K562 (cell line): ENCODE results near the gene FADS6. TPM values are rescaled to one million over a fixed set of nuclear protein-coding genes. Genes with fewer than 3 reads are reported as not detected.

Experiments
- ATAC-seq: fragments of 200-7000 bp; cut with Tn5 transposase; 3 replicates; pipeline ENCODE4 v1.9.1; 2020; ENCODE audit warnings: moderate library complexity
- BruUV-seq: library from RNA; stranded (reverse); fragments of 400-500 nt; replicated peaks from 2 replicates; lab custom pipeline; 2021; lab: Mats Ljungman, UMichigan
- CTCF ChIA-PET: fragments of 300-600 bp; formaldehyde crosslinking; extraction: SDS; loops from one replicate; lab custom pipeline; 2021; ENCODE audit warnings: low intra/inter-chr PET ratio; lab: Yijun Ruan, JAX
- POLR2A ChIA-PET: fragments of 300-600, 350-650 bp; sonication (Branson Sonifier 250); formaldehyde crosslinking; extraction: SDS; loops from one replicate; lab custom pipeline; 2021; ENCODE audit warnings: antibody characterized with exemption, inconsistent platforms; lab: Yijun Ruan, JAX
- DNase-seq, 4 experiments: peaks; one replicate each; pipeline versions ENCODE4 v3.0.0 to v3.0.0-alpha.2; 2011 to 2018; ENCODE audit warnings: low spot score in 3 of 4, mixed read lengths in 3 of 4; ENCODE audit errors: extremely low read depth in 1 of 4
- FAIRE-seq: peaks from 2 replicates; lab custom pipeline; 2011; peaks lifted over from hg19 to GRCh38; lab: Jason Lieb, UNC
- H2AFZ ChIP-seq: 2 replicates; pipeline ENCODE4 v1.6.0; 2011; ENCODE audit warnings: low read depth, low read length, control low read depth, inconsistent platforms
- H3K27ac ChIP-seq: fragments of 200-600 bp; 3 replicates; pipeline ENCODE4 v1.8.0; 2011; ENCODE audit warnings: low read depth, mild to moderate bottlenecking, control low read depth, inconsistent platforms, low read length, moderate library complexity, mixed read lengths; ENCODE audit errors: extremely low read depth
- H3K27me3 ChIP-seq, 2 experiments: fragments of 300-600 bp in 1 of 2; 2 replicates in 1 of 2; 3 replicates in 1 of 2; pipeline versions ENCODE4 v1.6.0 to v1.8.0; 2011; ENCODE audit warnings: inconsistent platforms in 2 of 2, low read length in 2 of 2, mild to moderate bottlenecking in 1 of 2, mixed read lengths in 1 of 2, moderate library complexity in 1 of 2; ENCODE audit not compliant: control insufficient read depth in 2 of 2, insufficient read depth in 2 of 2
- H3K36me3 ChIP-seq: fragments of 300-600 bp; 3 replicates; pipeline ENCODE4 v1.8.0; 2011; ENCODE audit warnings: mild to moderate bottlenecking, low read length, inconsistent platforms; ENCODE audit not compliant: control insufficient read depth, insufficient read depth
- H3K4me1 ChIP-seq, 2 experiments: fragments of 200-600 bp in 1 of 2; replicated peaks in 1 of 2; 2 replicates in 1 of 2; 3 replicates in 1 of 2; pipeline versions ENCODE4 v1.5.1 to v1.8.0; 2011; ENCODE audit warnings: inconsistent platforms in 2 of 2, low read length in 2 of 2, mild to moderate bottlenecking in 1 of 2, mixed read lengths in 1 of 2, moderate library complexity in 1 of 2; ENCODE audit not compliant: control insufficient read depth in 2 of 2, insufficient read depth in 2 of 2
- H3K4me2 ChIP-seq: 2 replicates; pipeline ENCODE4 v1.6.1; 2011; ENCODE audit warnings: low read length, control low read depth, inconsistent platforms, mixed read lengths; ENCODE audit not compliant: insufficient read depth
- H3K4me3 ChIP-seq: fragments of 200-600 bp; sonication (generic), shearing (Covaris generic); 2 replicates; pipeline ENCODE4 v1.5.1; 2016; ENCODE audit warnings: control low read depth, inconsistent platforms
- H3K79me2 ChIP-seq: fragments of 200-600 bp; 3 replicates; pipeline ENCODE4 v1.8.0; 2011; ENCODE audit warnings: low read length, inconsistent platforms; ENCODE audit not compliant: control insufficient read depth, insufficient read depth
- H3K9ac ChIP-seq, 2 experiments: 2 replicates each; pipeline versions ENCODE4 v1.6.0 to v1.6.1; 2011; ENCODE audit warnings: low read depth in 2 of 2, low read length in 2 of 2, control low read depth in 1 of 2, inconsistent platforms in 1 of 2, mild to moderate bottlenecking in 1 of 2, mixed read lengths in 1 of 2; ENCODE audit not compliant: insufficient read depth in 1 of 2
- H3K9me1 ChIP-seq: one replicate; pipeline ENCODE4 v1.6.0; 2011; ENCODE audit warnings: inconsistent platforms, mild to moderate bottlenecking, low read length, moderate library complexity; ENCODE audit not compliant: control insufficient read depth, insufficient read depth
- H3K9me3 ChIP-seq: replicated peaks from 2 replicates; pipeline ENCODE4 v1.5.1; 2011; ENCODE audit warnings: low read depth, low read length, inconsistent platforms; ENCODE audit not compliant: control insufficient read depth, insufficient read depth
- H4K20me1 ChIP-seq: replicated peaks from 2 replicates; pipeline ENCODE4 v1.6.1; 2011; ENCODE audit warnings: low read length, inconsistent platforms, mixed read lengths; ENCODE audit not compliant: control insufficient read depth, insufficient read depth
- NR2C2 ChIP-seq, 2 experiments: fragments of 200-800 bp in 1 of 2; sonication (Bioruptor generic) in 1 of 2; sonication (generic) in 1 of 2; formaldehyde crosslinking in 1 of 2; IDR thresholded peaks; 2 replicates each; pipeline versions ENCODE4 v1.6.1 to v1.8.0; 2016 to 2022; ENCODE audit warnings: mild to moderate bottlenecking in 1 of 2, missing compliant biosample characterization in 1 of 2, missing genetic modification characterization in 1 of 2, missing genetic modification reagents in 1 of 2
- RBFOX2 ChIP-seq: fragments of 200-400 bp; formaldehyde crosslinking; IDR thresholded peaks from 2 replicates; pipeline ENCODE4 v1.6.1; 2017; ENCODE audit warnings: low read depth, mild to moderate bottlenecking, low read length, moderate library complexity
- REST ChIP-seq, 2 experiments: fragments of 450-650 bp; formaldehyde crosslinking in 1 of 2; IDR thresholded peaks; 2 replicates each; pipeline versions ENCODE4 v1.4.0 to v1.6.1; 2014 to 2020; ENCODE audit warnings: mild to moderate bottlenecking in 2 of 2, borderline replicate concordance in 1 of 2, low read depth in 1 of 2
- SMC3 ChIP-seq: conservative IDR thresholded peaks from 2 replicates; pipeline ENCODE4 v1.6.1; 2011; ENCODE audit warnings: low read depth, low read length, improper control_type of control experiment; ENCODE audit not compliant: insufficient read depth
- ZNF398 ChIP-seq: fragments of 250-450 bp; sonication (Bioruptor Pico); IDR thresholded peaks from 2 replicates; pipeline ENCODE4 v1.8.0; 2021; ENCODE audit warnings: moderate library complexity, mild to moderate bottlenecking, inconsistent platforms
- WGBS: fragments of 100-300 bp; shearing (Covaris generic); methylation state at CpG from one replicate; pipeline ENCODE4 v1.1.6; 2016; ENCODE audit warnings: low coverage, mixed read lengths; ENCODE audit not compliant: insufficient coverage; ENCODE audit errors: missing lambda C conversion rate; 5-methylcytosine and 5-hydroxymethylcytosine counted together
- in situ Hi-C: fragments of 300-500 bp; cut with MboI; formaldehyde crosslinking; loops from 4 replicates; pipeline ENCODE4 v1.15.0; 2018; ENCODE audit warnings: inconsistent platforms, mixed read lengths
- intact Hi-C: fragments of 100-400 bp; cut with micrococcal nuclease; formaldehyde crosslinking; loops from 2 replicates; pipeline ENCODE4 v1.14.2; 2022
- polyA plus RNA-seq, 8 experiments: library from polyadenylated mRNA; depleted of rRNA in 4 of 8; stranded (reverse) in 5 of 8; unstranded in 3 of 8; fragments of >200 nt; fragmentation: Nextera tagmentation in 2 of 8; fragmentation: Illumina TruSeq in 1 of 8; extraction: Ambion mirVana in 2 of 8; extraction: Trizol in 1 of 8; gene quantifications; 2 replicates each; pipeline versions ENCODE4 v1.2.1 to v1.2.3, GENCODE V29; 2011 to 2014; ENCODE audit warnings: inconsistent platforms in 1 of 8, missing spikeins in 1 of 8
- total RNA-seq, 7 experiments: library from RNA; depleted of rRNA in 6 of 7; stranded (reverse); fragments of >200 nt in 6 of 7; fragmentation: Illumina TruSeq in 2 of 7; extraction: Trizol in 2 of 7; gene quantifications; 2 replicates each; pipeline versions ENCODE4 v1.2.1 to v1.2.3, GENCODE V29; 2011 to 2021; ENCODE audit warnings: low replicate concordance in 1 of 7

FADS6 gene
- total and polyA plus RNA-seq, 9 of the 15 experiments (the other 6 are each of a cell fraction or from before 2014, with no cell fraction given): 0.18 to 0.22 TPM; not detected in 7

- Histone ChIP-seq H4K20me1 (no peaks in the 10 kb centered on the region), H3K9me3 (no peaks in the 10 kb centered on the region), H2AFZ (no peak overlapping the region), H3K79me2 (peaks cover 4% of the 10 kb centered on the region; the same call in 1 of the 3 replicates), H3K9ac (no peak overlapping the region; a peak in 1 of 4 replicates), H3K27ac (no peak overlapping the region), H3K4me2 (no peak overlapping the region), H3K36me3 (peaks cover 46% of the 10 kb centered on the region; the same call in 2 of the 3 replicates), H3K27me3 (peaks cover 0 to 8% of the 10 kb centered on the region in 2 experiments; a peak in 1 of 5 replicates), H3K9me1 (no peaks in the 10 kb centered on the region), H3K4me3 (no peak overlapping the region), H3K4me1 (peaks cover 17 to 71% of the 10 kb centered on the region in 2 experiments)
- ATAC-seq (peak; percentile 68), DNase-seq (peak; percentile 65 to 68 (median 65)), FAIRE-seq (peak; percentile 15)
- ChIA-PET POLR2A (interaction anchor here (0.5 to 8.0 kb wide), 13 partner anchors 8 to 125 kb away, joined by 3 to 62 read pairs (median 4); partner anchors contain the start of genes CDR2L and FDXR), CTCF (interaction anchor here (0.6 to 2.6 kb wide), 3 partner anchors 71 to 496 kb away, joined by 3 to 18 read pairs (median 7); no protein-coding TSS in a partner anchor)
- intact Hi-C loops (no loop called here), in situ Hi-C loops (no loop called here)
- TSS peak; percentile 51 for BruUV-seq
- 63% methylated on average over 19 of the region's 25 CpGs for whole genome bisulfite sequencing
- TF ChIP-seq ZNF398: no peak
- TF ChIP-seq SMC3: 0 out of 2 replicates have a peak, but pooled peaks have one; percentile 25
- TF ChIP-seq RBFOX2: peak; percentile 62
- peak; percentile 59; the same call in 1 of the 2 replicates for TF ChIP-seq NR2C2 (CRISPR knock-in tag; IDR thresholded peaks at IDR 0.05)
- TF ChIP-seq NR2C2 (tag; IDR thresholded peaks at IDR 0.05): peak; percentile 61; the same call in 1 of the 2 replicates
- peak; percentile 22; the same call in 1 of the 2 replicates for TF ChIP-seq REST (IDR thresholded peaks at IDR 0.05; ENCODE audit: borderline replicate concordance)
- TF ChIP-seq REST (CRISPR knock-in tag; IDR thresholded peaks at IDR 0.05; ENCODE audit: low read depth): no peak
Measured at GRCh38 chr17:74862108-74862901, 31.1 kb downstream of the FADS6 start.
